WTC11 (cell line): ENCODE measurements around the gene MYOG. TPM values are rescaled to one million over a fixed set of nuclear protein-coding genes. Genes with fewer than 3 reads are reported as not detected.
A peak's percentile ranks its signal among the peaks of the same experiment; 100 is the strongest.

ENCODE experiments used
- ATAC-seq: fragments of 200-7000 bp; cut with Tn5 transposase; 2 replicates; pipeline ENCODE4 v1.10.0; 2021; ENCODE audit warnings: mild to moderate bottlenecking, moderate library complexity
- CTCF ChIA-PET: fragments of 300-600 bp; sonication (Branson Sonifier 250); formaldehyde crosslinking; loops from one replicate; lab custom pipeline; 2021; ENCODE audit warnings: antibody characterized with exemption; lab: Charles Lee
- POLR2A ChIA-PET: fragments of 350-600 bp; sonication (Branson Sonifier 250); formaldehyde crosslinking; loops from one replicate; lab custom pipeline; 2021; ENCODE audit warnings: antibody characterized with exemption; lab: Charles Lee
- DNase-seq: peaks from one replicate; pipeline ENCODE4 v3.0.0; 2021; ENCODE audit warnings: low spot score
- H3K27ac Mint-ChIP-seq: 2 replicates; pipeline ENCODE4 v1.8.0; 2021; ENCODE audit warnings: mixed read lengths
- H3K27me3 Mint-ChIP-seq: 2 replicates; pipeline ENCODE4 v1.8.0; 2021; ENCODE audit warnings: low read depth, mild to moderate bottlenecking, moderate library complexity, mixed read lengths
- H3K36me3 Mint-ChIP-seq: 2 replicates; pipeline ENCODE4 v1.8.0; 2021; ENCODE audit warnings: mixed read lengths
- H3K4me1 Mint-ChIP-seq: 2 replicates; pipeline ENCODE4 v1.8.0; 2022; ENCODE audit warnings: mixed read lengths
- H3K4me3 Mint-ChIP-seq: 2 replicates; pipeline ENCODE4 v1.8.0; 2021; ENCODE audit warnings: mild to moderate bottlenecking, moderate library complexity, mixed read lengths
- H3K9me3 Mint-ChIP-seq: 2 replicates; pipeline ENCODE4 v1.8.0; 2021; ENCODE audit warnings: mixed read lengths
- ATF3 ChIP-seq: sonication (generic); formaldehyde crosslinking; conservative IDR thresholded peaks from 2 replicates; pipeline ENCODE4 v1.8.1; 2022; ENCODE audit warnings: mild to moderate bottlenecking, missing genetic modification reagents
- CREM ChIP-seq: sonication (generic); formaldehyde crosslinking; IDR thresholded peaks from 2 replicates; pipeline ENCODE4 v1.8.1; 2022; ENCODE audit warnings: mild to moderate bottlenecking, missing genetic modification reagents, moderate library complexity
- CTCF ChIP-seq: fragments of 200-600 bp; IDR thresholded peaks from 2 replicates; pipeline ENCODE4 v1.8.0; 2022; ENCODE audit warnings: antibody characterized with exemption
- ETV6 ChIP-seq: sonication (generic); formaldehyde crosslinking; IDR thresholded peaks from 2 replicates; pipeline ENCODE4 v1.8.1; 2022; ENCODE audit warnings: mild to moderate bottlenecking, missing genetic modification reagents
- FOXJ3 ChIP-seq: sonication (generic); formaldehyde crosslinking; IDR thresholded peaks from 2 replicates; pipeline ENCODE4 v1.9.0; 2021; ENCODE audit warnings: missing genetic modification reagents, mild to moderate bottlenecking, borderline replicate concordance
- FOXK1 ChIP-seq: sonication (generic); formaldehyde crosslinking; IDR thresholded peaks from 2 replicates; pipeline ENCODE4 v1.8.0; 2022; ENCODE audit warnings: mild to moderate bottlenecking, moderate library complexity, missing genetic modification reagents
- GABPB1 ChIP-seq: sonication (generic); formaldehyde crosslinking; IDR thresholded peaks from 2 replicates; pipeline ENCODE4 v1.8.1; 2023; ENCODE audit warnings: mild to moderate bottlenecking, missing genetic modification reagents
- GRHL2 ChIP-seq: fragments of 250-450 bp; sonication (Bioruptor Pico); IDR thresholded peaks from 2 replicates; pipeline ENCODE4 v1.8.0; 2022; ENCODE audit warnings: mild to moderate bottlenecking, moderate library complexity; ENCODE audit not compliant: insufficient replicate concordance, severe bottlenecking
- GTF2I ChIP-seq: fragments of 250-450 bp; sonication (Bioruptor Pico); conservative IDR thresholded peaks from 2 replicates; pipeline ENCODE4 v1.4.0; 2021; ENCODE audit warnings: mild to moderate bottlenecking
- HMGA2 ChIP-seq: fragments of 250-450 bp; sonication (Bioruptor Pico); IDR thresholded peaks from 2 replicates; pipeline ENCODE4 v1.4.0; 2021; ENCODE audit warnings: mild to moderate bottlenecking, moderate library complexity
- IRF2 ChIP-seq: sonication (generic); formaldehyde crosslinking; IDR thresholded peaks from 2 replicates; pipeline ENCODE4 v1.8.0; 2022; ENCODE audit warnings: low read depth, missing genetic modification reagents, borderline replicate concordance
- JAZF1 ChIP-seq: fragments of 250-450 bp; sonication (Bioruptor Pico); IDR thresholded peaks from 2 replicates; pipeline ENCODE4 v1.9.0; 2021; ENCODE audit warnings: moderate library complexity, mild to moderate bottlenecking, inconsistent platforms
- JUN ChIP-seq: sonication (generic); formaldehyde crosslinking; IDR thresholded peaks from 2 replicates; pipeline ENCODE4 v1.8.0; 2023; ENCODE audit warnings: mild to moderate bottlenecking, missing genetic modification reagents
- KAT7 ChIP-seq: sonication (generic); formaldehyde crosslinking; IDR thresholded peaks from 2 replicates; pipeline ENCODE4 v1.8.1; 2023; ENCODE audit warnings: missing genetic modification reagents, mild to moderate bottlenecking, borderline replicate concordance
- OVOL2 ChIP-seq: fragments of 250-450 bp; sonication (Bioruptor Pico); IDR thresholded peaks from 2 replicates; pipeline ENCODE4 v1.9.0; 2021; ENCODE audit warnings: mild to moderate bottlenecking, borderline replicate concordance
- SMAD3 ChIP-seq: sonication (generic); formaldehyde crosslinking; IDR thresholded peaks from 2 replicates; pipeline ENCODE4 v1.8.0; 2022; ENCODE audit warnings: missing genetic modification reagents, mild to moderate bottlenecking, borderline replicate concordance
- STAT6 ChIP-seq: sonication (generic); formaldehyde crosslinking; conservative IDR thresholded peaks from 2 replicates; pipeline ENCODE4 v1.8.1; 2023; ENCODE audit warnings: mild to moderate bottlenecking, low read depth, missing genetic modification reagents, moderate library complexity
- TCF7 ChIP-seq: sonication (generic); formaldehyde crosslinking; IDR thresholded peaks from 2 replicates; pipeline ENCODE4 v1.8.0; 2022; ENCODE audit warnings: mild to moderate bottlenecking, low read depth, missing genetic modification reagents, moderate library complexity
- ZBTB43 ChIP-seq: sonication (generic); formaldehyde crosslinking; IDR thresholded peaks from 2 replicates; pipeline ENCODE4 v1.8.1; 2023; ENCODE audit warnings: mild to moderate bottlenecking, missing genetic modification reagents
- ZSCAN18 ChIP-seq: fragments of 250-450 bp; sonication (Bioruptor Pico); IDR thresholded peaks from 2 replicates; pipeline ENCODE4 v2.1.2; 2022; ENCODE audit warnings: mild to moderate bottlenecking, moderate library complexity
- total RNA-seq: library from RNA; stranded (reverse); gene quantifications from 3 replicates; pipeline ENCODE4 v1.2.3, GENCODE V29; 2021

Gene MYOG
- total RNA-seq, 1 experiment from 2014 or later = not detected

- CTCF ChIA-PET = interaction anchor here (1.1 to 11.5 kb wide), 5 partner anchors 17 to 209 kb away, joined by 3 to 412 read pairs (median 5); no protein-coding TSS in a partner anchor
- TF ChIP-seq FOXK1 (CRISPR knock-in tag) = no peak
- no peak for TF ChIP-seq OVOL2
- no peak for TF ChIP-seq TCF7 (CRISPR knock-in tag)
- TF ChIP-seq FOXJ3 (CRISPR knock-in tag) = no peak
- no peak for TF ChIP-seq GABPB1 (CRISPR knock-in tag)
- no peak for TF ChIP-seq GRHL2 (CRISPR knock-in tag)
- TF ChIP-seq STAT6 (CRISPR knock-in tag) = no peak
- H3K4me1 Mint-ChIP-seq = peaks cover 29% of the 10 kb centered on the region
These were observed 27.2 kb downstream of the MYOG start for GRCh38 chr1:203058676-203058935.

GRCh38 chr1:203057911-203058675, 27.7 kb downstream of the MYOG start:
- Mint-ChIP-seq H3K27ac (no peak overlapping the region), H3K36me3 (peaks cover 39% of the 10 kb centered on the region), H3K9me3 (peaks cover 5% of the 10 kb centered on the region), H3K4me1 (peaks cover 34% of the 10 kb centered on the region), H3K27me3 (no peaks in the 10 kb centered on the region), H3K4me3 (no peak overlapping the region)
- ChIA-PET POLR2A (no interaction called here), CTCF (interaction anchor here (1.0 to 11.5 kb wide), 9 partner anchors 8 to 211 kb away, joined by 3 to 412 read pairs (median 6); partner anchors contain the start of gene ADORA1)
- DNase-seq (no peak), ATAC-seq (no peak)
- no peak for TF ChIP-seq ETV6
- no peak for TF ChIP-seq SMAD3 (CRISPR knock-in tag)
- TF ChIP-seq CTCF = no peak
- TF ChIP-seq GTF2I (CRISPR knock-in tag) = no peak
- TF ChIP-seq KAT7 (CRISPR knock-in tag) = no peak
- no peak for TF ChIP-seq OVOL2
- no peak for TF ChIP-seq HMGA2 (CRISPR knock-in tag)
- TF ChIP-seq ATF3 = no peak
- TF ChIP-seq JAZF1 (CRISPR knock-in tag) = no peak
- no peak for TF ChIP-seq ZSCAN18 (CRISPR knock-in tag)

More at GRCh38 chr1:203058676-203058935, 27.2 kb downstream of the MYOG start:
- Mint-ChIP-seq H3K4me3 (no peak overlapping the region), H3K36me3 (peaks cover 39% of the 10 kb centered on the region), H3K27me3 (no peaks in the 10 kb centered on the region), H3K9me3 (peaks cover 5% of the 10 kb centered on the region), H3K27ac (no peak overlapping the region)
- DNase-seq (no peak), ATAC-seq (no peak)
- POLR2A ChIA-PET = no interaction called here

GRCh38 chr1:203056516-203056915, 29.3 kb downstream of the MYOG start:
- no peak overlapping the region for H3K4me3 Mint-ChIP-seq
- peaks cover 46% of the 10 kb centered on the region for H3K4me1 Mint-ChIP-seq
- ChIA-PET POLR2A (no interaction called here), CTCF (interaction anchor here (0.8 to 11.5 kb wide), 9 partner anchors 8 to 211 kb away, joined by 3 to 412 read pairs (median 6); partner anchors contain the start of gene ADORA1)
- no peaks in the 10 kb centered on the region for H3K27me3 Mint-ChIP-seq
- no peak for DNase-seq
- ATAC-seq = peak; percentile 12; the same call in 1 of the 2 replicates
- H3K36me3 Mint-ChIP-seq = peaks cover 36% of the 10 kb centered on the region
- no peak overlapping the region for H3K27ac Mint-ChIP-seq
- H3K9me3 Mint-ChIP-seq = peaks cover 5% of the 10 kb centered on the region
- TF ChIP-seq ZBTB43 (CRISPR knock-in tag) (no peak), JUN (CRISPR knock-in tag) (no peak), CREM (no peak), GTF2I (CRISPR knock-in tag) (peak; percentile 54; the same call in 1 of the 2 replicates), IRF2 (no peak)
